SK-N-SH (cell line): ENCODE results near the gene HBG2. TPM values are rescaled to one million over a fixed set of nuclear protein-coding genes. Genes with fewer than 3 reads are reported as not detected.

Experiments
- CTCF ChIA-PET: fragments of 300-600, 350-600 bp; formaldehyde crosslinking; extraction: SDS; loops from one replicate; lab custom pipeline; 2021; lab: Yijun Ruan, JAX
- POLR2A ChIA-PET: fragments of 350-600 bp; sonication (Branson Sonifier 250); formaldehyde crosslinking; extraction: SDS; loops from one replicate; lab custom pipeline; 2020; ENCODE audit warnings: antibody characterized with exemption, inconsistent platforms; lab: Yijun Ruan, JAX
- DNase-seq: peaks from one replicate; pipeline ENCODE4 v3.0.0; 2012
- H2AFZ ChIP-seq: fragments of 200-600 bp; sonication (generic); 2 replicates; pipeline ENCODE4 v1.8.1; 2016; ENCODE audit warnings: antibody characterized with exemption, mild to moderate bottlenecking, low read depth
- H3F3A ChIP-seq: fragments of 200-600 bp; sonication (generic); replicated peaks from 2 replicates; pipeline ENCODE3; 2016; ENCODE audit warnings: antibody characterized with exemption, mild to moderate bottlenecking; ENCODE audit not compliant: insufficient read depth
- H3K27ac ChIP-seq, 2 experiments: fragments of 200-500 bp in 1 of 2; fragments of 200-600 bp in 1 of 2; sonication (Bioruptor generic) in 1 of 2; sonication (generic), shearing (Covaris generic) in 1 of 2; 2 replicates each; pipeline versions ENCODE4 v1.5.1 to v1.6.1; 2014 to 2016; ENCODE audit warnings: low read depth in 2 of 2, inconsistent platforms in 1 of 2, low read length in 1 of 2, mild to moderate bottlenecking in 1 of 2, mixed read lengths in 1 of 2
- H3K27me3 ChIP-seq: fragments of 200-600 bp; sonication (generic), shearing (Covaris generic); 2 replicates; pipeline ENCODE4 v1.6.1; 2016; ENCODE audit warnings: mixed run types; ENCODE audit not compliant: insufficient read depth
- H3K36me3 ChIP-seq, 2 experiments: fragments of 200-500 bp in 1 of 2; fragments of 200-600 bp in 1 of 2; sonication (Bioruptor generic) in 1 of 2; sonication (generic) in 1 of 2; replicated peaks in 1 of 2; 2 replicates each; pipeline versions ENCODE3 to v1.5.1; 2014 to 2016; ENCODE audit warnings: low read length in 1 of 2, mild to moderate bottlenecking in 1 of 2; ENCODE audit not compliant: insufficient read depth in 2 of 2, control insufficient read depth in 1 of 2
- H3K4me1 ChIP-seq, 2 experiments: fragments of 200-500 bp in 1 of 2; fragments of 200-600 bp in 1 of 2; sonication (Bioruptor generic) in 1 of 2; sonication (generic), shearing (Covaris generic) in 1 of 2; 2 replicates each; pipeline versions ENCODE4 v1.5.1 to v1.6.1; 2014 to 2016; ENCODE audit warnings: low read depth in 1 of 2, low read length in 1 of 2, mixed run types in 1 of 2; ENCODE audit not compliant: insufficient read depth in 2 of 2, control insufficient read depth in 1 of 2
- H3K4me2 ChIP-seq: fragments of 200-600 bp; sonication (generic), shearing (Covaris generic); 2 replicates; pipeline ENCODE4 v1.6.1; 2017; ENCODE audit warnings: mixed run types
- H3K4me3 ChIP-seq, 2 experiments: fragments of 200-500 bp in 1 of 2; fragments of 200-600 bp in 1 of 2; sonication (Bioruptor generic) in 1 of 2; sonication (generic), shearing (Covaris generic) in 1 of 2; 2 replicates each; pipeline versions ENCODE4 v1.5.1 to v1.8.1; 2014 to 2016; ENCODE audit warnings: low read depth in 2 of 2, inconsistent platforms in 1 of 2, low read length in 1 of 2, mild to moderate bottlenecking in 1 of 2, mixed read lengths in 1 of 2, moderate library complexity in 1 of 2
- H3K79me2 ChIP-seq: fragments of 200-600 bp; sonication (generic); 2 replicates; pipeline ENCODE4 v1.8.1; 2017; ENCODE audit warnings: mild to moderate bottlenecking; ENCODE audit not compliant: insufficient read depth
- H3K9ac ChIP-seq: fragments of 200-600 bp; sonication (generic); 2 replicates; pipeline ENCODE4 v1.6.1; 2017; ENCODE audit warnings: mixed run types
- H3K9me2 ChIP-seq: fragments of 200-600 bp; sonication (generic); 2 replicates; pipeline ENCODE4 v1.6.1; 2017; ENCODE audit warnings: mixed run types
- H3K9me3 ChIP-seq: fragments of 200-600 bp; sonication (generic); 2 replicates; pipeline ENCODE4 v1.6.1; 2017; ENCODE audit warnings: mixed run types, mild to moderate bottlenecking, moderate library complexity
- H4K20me1 ChIP-seq: fragments of 200-600 bp; sonication (generic); 2 replicates; pipeline ENCODE4 v1.6.1; 2017; ENCODE audit warnings: mild to moderate bottlenecking, mixed run types; ENCODE audit not compliant: insufficient read depth
- ELF1 ChIP-seq: IDR thresholded peaks from 2 replicates; pipeline ENCODE4 v1.4.0; 2012
- FOXJ3 ChIP-seq: sonication (generic); formaldehyde crosslinking; IDR thresholded peaks from 2 replicates; pipeline ENCODE4 v1.5.1; 2020; ENCODE audit warnings: mild to moderate bottlenecking, missing genetic modification reagents
- FOXM1 ChIP-seq: IDR thresholded peaks from 2 replicates; pipeline ENCODE4 v1.4.0; 2012; ENCODE audit warnings: low read depth, mild to moderate bottlenecking
- JUND ChIP-seq: IDR thresholded peaks from 2 replicates; pipeline ENCODE4 v1.4.0; 2012
- MAX ChIP-seq: IDR thresholded peaks from 2 replicates; pipeline ENCODE4 v1.4.0; 2012; ENCODE audit warnings: low read depth
- MEF2A ChIP-seq: IDR thresholded peaks from 2 replicates; pipeline ENCODE4 v1.4.0; 2012; ENCODE audit warnings: low read depth, borderline replicate concordance
- NFIC ChIP-seq: IDR thresholded peaks from 2 replicates; pipeline ENCODE4 v1.4.0; 2012; ENCODE audit warnings: borderline replicate concordance
- RCOR1 ChIP-seq: fragments of 150-350 bp; IDR thresholded peaks from 2 replicates; pipeline ENCODE4 v1.6.1; 2017; ENCODE audit warnings: antibody characterized with exemption, low read length
- RFX5 ChIP-seq: IDR thresholded peaks from 2 replicates; pipeline ENCODE4 v1.6.1; 2012; ENCODE audit warnings: mild to moderate bottlenecking, improper control_type of control experiment, low read length
- RXRA ChIP-seq: IDR thresholded peaks from 2 replicates; pipeline ENCODE4 v1.4.0; 2012; ENCODE audit warnings: low read depth, mild to moderate bottlenecking, borderline replicate concordance
- SIN3A ChIP-seq: IDR thresholded peaks from 2 replicates; pipeline ENCODE4 v1.6.1; 2012; ENCODE audit warnings: low read depth, mild to moderate bottlenecking, low read length, moderate library complexity, borderline replicate concordance
- SMC3 ChIP-seq: IDR thresholded peaks from 2 replicates; pipeline ENCODE4 v1.6.1; 2012; ENCODE audit warnings: low read depth, low read length, improper control_type of control experiment
- TAF1 ChIP-seq: IDR thresholded peaks from 2 replicates; pipeline ENCODE4 v1.6.1; 2012; ENCODE audit warnings: low read depth, mild to moderate bottlenecking, low read length, moderate library complexity, borderline replicate concordance
- TCF12 ChIP-seq: IDR thresholded peaks from 2 replicates; pipeline ENCODE4 v1.4.0; 2012
- YY1 ChIP-seq: IDR thresholded peaks from 2 replicates; pipeline ENCODE4 v1.4.0; 2012; ENCODE audit warnings: low read depth, mild to moderate bottlenecking
- WGBS: methylation state at CpG from one replicate; pipeline ENCODE4 v1.1.6; 2017; ENCODE audit warnings: low lambda C conversion rate; 5-methylcytosine and 5-hydroxymethylcytosine counted together
- polyA plus RNA-seq, 3 experiments: library from polyadenylated mRNA; depleted of rRNA; stranded (reverse); fragments of >200 nt; gene quantifications; 2 replicates each; pipeline ENCODE4 v1.2.3, GENCODE V29; 2012
- TF ChIP-seq, protein P1 (sequence below): fragments of 150-350 bp; IDR thresholded peaks from 2 replicates; pipeline ENCODE4 v1.6.1; 2016; ENCODE audit warnings: mild to moderate bottlenecking, low read depth, low read length

Gene HBG2
- polyA plus RNA-seq, 1 of the 3 experiments (the other 2 are of a cell fraction), result 0.33 TPM

DNA sequence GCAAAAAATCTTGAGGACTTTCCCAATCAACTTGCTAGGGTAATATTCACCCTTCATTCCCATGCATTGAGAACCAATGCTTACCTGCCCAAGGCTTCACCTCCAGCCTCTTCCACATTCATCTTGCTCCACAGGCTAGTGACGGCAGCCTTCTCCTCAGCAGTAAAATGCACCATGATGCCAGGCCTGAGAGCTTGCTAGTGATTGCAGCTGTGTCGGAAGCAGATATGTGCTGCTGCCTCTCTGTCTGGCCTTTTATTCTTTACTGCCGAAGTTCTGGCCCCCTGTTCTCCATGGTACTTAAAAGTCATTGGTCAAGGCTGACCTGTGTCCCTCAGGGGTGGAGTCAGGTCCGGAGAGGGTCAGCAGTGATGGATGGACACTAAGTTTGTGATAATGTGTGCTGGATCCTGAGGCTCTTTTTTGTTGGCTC, 15.2 kb upstream of the HBG2 start, which contains the start of gene HBE1:
HBE1 (minus strand) TSS at position 231 of the 433 bp plus-strand sequence; CDS start at position 176, 55 bp downstream.
- Histone ChIP-seq H2AFZ (no peak within 1 kb of the TSS), H3K4me1 (no peaks in the 10 kb centered on the region), H3K9me2 (no peaks in the 10 kb centered on the region), H3K27ac (no peak within 1 kb of the TSS), H3K4me2 (no peak within 1 kb of the TSS), H3F3A (no peaks in the 10 kb centered on the region), H4K20me1 (no peaks in the 10 kb centered on the region), H3K27me3 (peaks cover 22% of the 10 kb centered on the region), H3K4me3 (no peak within 1 kb of the TSS), H3K9ac (no peak within 1 kb of the TSS), H3K79me2 (no peaks in the 10 kb centered on the region), H3K36me3 (no peaks in the 10 kb centered on the region), H3K9me3 (no peaks in the 10 kb centered on the region)
- 5% methylated on average over 4 of the region's 4 CpGs for WGBS
- ChIA-PET POLR2A (no interaction called here), CTCF (no interaction called here)
- TF ChIP-seq, protein P1, sequence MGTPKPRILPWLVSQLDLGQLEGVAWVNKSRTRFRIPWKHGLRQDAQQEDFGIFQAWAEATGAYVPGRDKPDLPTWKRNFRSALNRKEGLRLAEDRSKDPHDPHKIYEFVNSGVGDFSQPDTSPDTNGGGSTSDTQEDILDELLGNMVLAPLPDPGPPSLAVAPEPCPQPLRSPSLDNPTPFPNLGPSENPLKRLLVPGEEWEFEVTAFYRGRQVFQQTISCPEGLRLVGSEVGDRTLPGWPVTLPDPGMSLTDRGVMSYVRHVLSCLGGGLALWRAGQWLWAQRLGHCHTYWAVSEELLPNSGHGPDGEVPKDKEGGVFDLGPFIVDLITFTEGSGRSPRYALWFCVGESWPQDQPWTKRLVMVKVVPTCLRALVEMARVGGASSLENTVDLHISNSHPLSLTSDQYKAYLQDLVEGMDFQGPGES, result no peak
- TF ChIP-seq RCOR1, result no peak
- TF ChIP-seq MAX, result no peak
- no peak for TF ChIP-seq TCF12
- DNase-seq, result no peak

- TF ChIP-seq MEF2A, result no peak
- no peak for TF ChIP-seq YY1
- TF ChIP-seq SIN3A, result no peak
- no peak for TF ChIP-seq SMC3
- no peak for TF ChIP-seq NFIC
- no peak for TF ChIP-seq FOXJ3 (CRISPR knock-in tag)
- no peak for TF ChIP-seq JUND
- no peak for TF ChIP-seq RFX5
- TF ChIP-seq TAF1, result no peak
- no peak for TF ChIP-seq ELF1
- TF ChIP-seq MAX, result no peak
- no peak for TF ChIP-seq FOXM1
- no peak for TF ChIP-seq RXRA
- POLR2A ChIA-PET, result no interaction called here
- H3K4me3 ChIP-seq, result no peak overlapping the region
- H3K27me3 ChIP-seq, result peaks cover 22% of the 10 kb centered on the region
- no peak for DNase-seq
- H3K9me2 ChIP-seq, result no peaks in the 10 kb centered on the region
- H3K79me2 ChIP-seq, result no peaks in the 10 kb centered on the region
- no peak overlapping the region for H3K27ac ChIP-seq
- WGBS, result 3% methylated on average over 2 of the region's 2 CpGs
- H3K36me3 ChIP-seq, result no peaks in the 10 kb centered on the region
- H3F3A ChIP-seq, result no peaks in the 10 kb centered on the region
- H2AFZ ChIP-seq, result no peak overlapping the region
- no peaks in the 10 kb centered on the region for H4K20me1 ChIP-seq
- H3K9me3 ChIP-seq, result no peaks in the 10 kb centered on the region
- no peak overlapping the region for H3K4me2 ChIP-seq
- CTCF ChIA-PET, result interaction anchor here (0.7 kb wide), 1 partner anchor 57 kb away, joined by 3 read pairs; no protein-coding TSS in a partner anchor
- no peaks in the 10 kb centered on the region for H3K4me1 ChIP-seq
- no peak overlapping the region for H3K9ac ChIP-seq
These were observed 12.5 kb upstream of the HBG2 start for GRCh38 chr11:5267033-5267563.
